ENCODE measurements around the gene MLLT1.

MLLT1 gene

DNA sequence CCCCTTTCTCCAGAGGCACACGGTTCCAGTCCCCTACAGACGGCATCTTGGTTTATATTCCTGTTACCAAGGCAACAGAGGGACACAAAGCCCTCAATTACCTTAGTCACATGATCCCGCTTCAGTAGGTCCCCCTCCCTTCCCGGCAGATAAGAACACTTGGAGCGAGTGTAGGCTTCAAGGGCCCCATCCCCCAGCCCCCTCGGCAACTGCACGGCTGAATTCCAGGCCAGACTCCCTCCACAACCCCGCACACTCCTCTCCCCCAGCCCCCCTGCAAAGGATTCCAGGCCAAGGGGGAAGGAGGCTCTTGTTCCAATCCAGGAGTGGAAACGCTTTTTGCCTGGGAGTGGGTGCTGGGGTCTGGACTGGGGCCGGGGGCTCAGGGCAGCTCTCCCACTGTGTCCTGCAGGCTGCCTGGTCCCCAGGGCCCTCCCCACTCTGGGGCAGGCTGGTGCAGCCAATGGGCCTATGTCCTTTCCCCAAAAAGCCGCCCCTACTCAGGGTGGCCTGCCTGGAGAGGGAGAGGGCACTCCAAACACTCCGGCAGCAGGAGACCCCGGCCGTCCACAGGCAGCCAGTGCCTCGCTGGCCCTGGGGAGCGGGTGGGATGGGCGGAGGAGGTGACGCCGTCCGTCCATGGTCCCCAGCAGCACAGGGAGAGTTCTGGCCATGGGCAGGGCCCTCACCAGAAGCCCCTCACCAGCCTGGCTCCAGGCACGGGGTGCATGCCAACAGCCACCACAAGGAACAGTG, 62.6 kb downstream of the MLLT1 start:
- Histone ChIP-seq H3K27me3 (ENCODE audit: control insufficient read depth, low read length) (no peaks in the 10 kb centered on the region), H3F3A (ENCODE audit: control insufficient read depth, insufficient read depth) (no peaks in the 10 kb centered on the region), H3K27ac (ENCODE audit: low read depth, low read length) (no peak overlapping the region), H3K4me1 (ENCODE audit: control insufficient read depth, low read length) (no peaks in the 10 kb centered on the region), H3K4me3 (ENCODE audit: low read length) (no peak overlapping the region), H3K9me2 (replicated peaks; ENCODE audit: control insufficient read depth, low read length) (no peaks in the 10 kb centered on the region), H3K36me3 (ENCODE audit: control insufficient read depth, low read length) (peaks cover 10% of the 10 kb centered on the region; the same call in 1 of the 2 replicates), H3K79me2 (ENCODE audit: control insufficient read depth, low read length) (no peaks in the 10 kb centered on the region), H4K20me1 (ENCODE audit: control insufficient read depth, insufficient read depth, low read depth, low read length) (no peaks in the 10 kb centered on the region; the same call in 1 of the 2 replicates), H3K9me3 (ENCODE audit: control insufficient read depth, insufficient read depth, low read length) (no peaks in the 10 kb centered on the region), H3K4me2 (ENCODE audit: low read length) (no peak overlapping the region)
- TF ChIP-seq EZH2phosphoT487 (IDR thresholded peaks at IDR 0.05; ENCODE audit: borderline replicate concordance, low read length): no peak
- TF ChIP-seq, protein P1, sequence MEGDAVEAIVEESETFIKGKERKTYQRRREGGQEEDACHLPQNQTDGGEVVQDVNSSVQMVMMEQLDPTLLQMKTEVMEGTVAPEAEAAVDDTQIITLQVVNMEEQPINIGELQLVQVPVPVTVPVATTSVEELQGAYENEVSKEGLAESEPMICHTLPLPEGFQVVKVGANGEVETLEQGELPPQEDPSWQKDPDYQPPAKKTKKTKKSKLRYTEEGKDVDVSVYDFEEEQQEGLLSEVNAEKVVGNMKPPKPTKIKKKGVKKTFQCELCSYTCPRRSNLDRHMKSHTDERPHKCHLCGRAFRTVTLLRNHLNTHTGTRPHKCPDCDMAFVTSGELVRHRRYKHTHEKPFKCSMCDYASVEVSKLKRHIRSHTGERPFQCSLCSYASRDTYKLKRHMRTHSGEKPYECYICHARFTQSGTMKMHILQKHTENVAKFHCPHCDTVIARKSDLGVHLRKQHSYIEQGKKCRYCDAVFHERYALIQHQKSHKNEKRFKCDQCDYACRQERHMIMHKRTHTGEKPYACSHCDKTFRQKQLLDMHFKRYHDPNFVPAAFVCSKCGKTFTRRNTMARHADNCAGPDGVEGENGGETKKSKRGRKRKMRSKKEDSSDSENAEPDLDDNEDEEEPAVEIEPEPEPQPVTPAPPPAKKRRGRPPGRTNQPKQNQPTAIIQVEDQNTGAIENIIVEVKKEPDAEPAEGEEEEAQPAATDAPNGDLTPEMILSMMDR (IDR thresholded peaks at IDR 0.05; ENCODE audit: low read depth, low read length, poor library complexity, severe bottlenecking): no peak

DNA sequence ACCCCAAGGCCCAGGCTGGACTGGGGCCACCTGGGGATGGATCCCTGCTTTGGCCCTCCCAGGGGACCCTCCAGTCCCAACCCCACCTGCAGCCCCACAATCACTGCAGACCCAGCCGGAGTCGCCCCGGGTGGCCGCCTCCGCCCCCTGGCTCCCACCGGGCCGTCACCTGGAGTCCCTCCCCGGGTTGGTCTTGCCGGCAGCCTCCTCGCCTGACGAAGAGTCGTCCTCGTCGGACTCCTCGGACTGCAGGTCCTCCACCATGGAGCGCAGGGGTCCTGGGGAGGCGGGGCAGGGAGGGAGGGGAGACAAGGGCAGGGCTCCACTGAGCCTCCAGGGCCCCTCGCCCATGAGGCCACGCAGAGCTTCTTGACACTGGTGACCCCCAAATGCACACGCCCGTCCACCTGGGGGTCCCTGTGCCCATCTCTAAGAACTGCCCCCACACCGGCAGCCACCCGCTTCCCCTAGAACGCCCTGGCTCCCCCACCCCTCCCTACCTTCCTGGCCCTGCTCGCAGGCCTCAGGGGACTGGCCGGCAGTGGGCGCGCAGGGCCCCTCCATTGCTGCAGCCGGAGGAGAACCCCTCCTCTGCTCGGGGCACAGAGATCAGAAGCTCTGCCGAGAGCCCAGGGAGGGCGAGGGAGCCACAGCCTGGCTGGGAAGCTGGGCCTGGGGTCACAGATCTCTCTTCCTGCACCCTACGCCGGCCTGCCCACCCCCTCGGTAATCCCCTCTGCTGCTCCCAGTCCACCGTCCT, 63.4 kb downstream of the MLLT1 start:
- Histone ChIP-seq H3K4me1 (ENCODE audit: control insufficient read depth, low read length) (no peaks in the 10 kb centered on the region), H3K27me3 (ENCODE audit: control insufficient read depth, low read length) (no peaks in the 10 kb centered on the region), H3K27ac (ENCODE audit: low read depth, low read length) (no peak overlapping the region), H4K20me1 (ENCODE audit: control insufficient read depth, insufficient read depth, low read depth, low read length) (no peaks in the 10 kb centered on the region; the same call in 1 of the 2 replicates), H3F3A (ENCODE audit: control insufficient read depth, insufficient read depth) (no peaks in the 10 kb centered on the region), H3K9me2 (replicated peaks; ENCODE audit: control insufficient read depth, low read length) (no peaks in the 10 kb centered on the region), H3K4me2 (ENCODE audit: low read length) (no peak overlapping the region), H3K4me3 (ENCODE audit: low read length) (no peak overlapping the region), H3K79me2 (ENCODE audit: control insufficient read depth, low read length) (no peaks in the 10 kb centered on the region), H3K9me3 (ENCODE audit: control insufficient read depth, insufficient read depth, low read length) (no peaks in the 10 kb centered on the region), H3K36me3 (ENCODE audit: control insufficient read depth, low read length) (peaks cover 5% of the 10 kb centered on the region; the same call in 1 of the 2 replicates)
- no peak for TF ChIP-seq EZH2phosphoT487 (IDR thresholded peaks at IDR 0.05; ENCODE audit: borderline replicate concordance, low read length)
- TF ChIP-seq, protein P1 (IDR thresholded peaks at IDR 0.05; ENCODE audit: low read depth, low read length, poor library complexity, severe bottlenecking): no peak

DNA sequence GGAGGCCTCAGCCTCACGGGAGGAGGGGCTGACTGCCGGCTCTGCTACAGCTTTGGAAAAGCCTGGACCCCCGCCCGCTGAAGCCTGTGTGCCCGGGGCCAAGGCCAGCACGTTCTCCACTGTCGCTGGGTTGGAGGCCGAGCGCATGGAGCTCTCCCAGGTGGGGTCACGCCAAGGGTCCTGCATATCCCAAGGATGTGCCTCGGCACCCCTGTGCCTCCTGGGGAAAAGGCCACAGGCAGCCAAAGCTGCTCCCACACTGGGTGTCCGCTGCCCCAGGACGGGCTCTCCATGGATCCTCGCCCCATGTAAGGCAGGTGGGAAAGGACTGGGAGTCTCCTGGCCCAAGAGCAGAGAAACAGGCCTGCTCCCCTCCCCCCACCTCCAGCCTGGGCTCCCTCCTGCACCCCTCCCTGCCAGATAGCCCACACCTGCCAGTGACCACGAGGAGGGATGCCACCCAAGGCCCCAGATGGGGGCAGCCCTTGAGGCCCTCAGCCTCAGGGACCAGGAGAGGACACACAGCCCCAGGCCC, 64.0 kb downstream of the MLLT1 start:
- Histone ChIP-seq H3K9me3 (ENCODE audit: control insufficient read depth, insufficient read depth, low read length) (no peaks in the 10 kb centered on the region), H3K36me3 (ENCODE audit: control insufficient read depth, low read length) (0 out of 2 replicates have a peak, but pooled peaks cover 2% of the 10 kb centered on the region), H3K27ac (ENCODE audit: low read depth, low read length) (no peak overlapping the region), H3K27me3 (ENCODE audit: control insufficient read depth, low read length) (no peaks in the 10 kb centered on the region), H4K20me1 (ENCODE audit: control insufficient read depth, insufficient read depth, low read depth, low read length) (no peaks in the 10 kb centered on the region; the same call in 1 of the 2 replicates), H3K4me2 (ENCODE audit: low read length) (no peak overlapping the region), H3K4me1 (ENCODE audit: control insufficient read depth, low read length) (no peaks in the 10 kb centered on the region), H3K79me2 (ENCODE audit: control insufficient read depth, low read length) (no peaks in the 10 kb centered on the region), H3K4me3 (ENCODE audit: low read length) (no peak overlapping the region), H3K9me2 (replicated peaks; ENCODE audit: control insufficient read depth, low read length) (no peaks in the 10 kb centered on the region), H3F3A (ENCODE audit: control insufficient read depth, insufficient read depth) (no peaks in the 10 kb centered on the region)
- no peak for TF ChIP-seq EZH2phosphoT487 (IDR thresholded peaks at IDR 0.05; ENCODE audit: borderline replicate concordance, low read length)
- TF ChIP-seq, protein P1 (IDR thresholded peaks at IDR 0.05; ENCODE audit: low read depth, low read length, poor library complexity, severe bottlenecking): no peak
